HG02938 (cell line): Measurements from ENCODE around the gene TSC1.

ENCODE experiments used
- ATAC-seq: cut with Tn5 transposase; IDR thresholded peaks from one replicate; pipeline ENCODE4 v1.9.1; 2021; ENCODE audit warnings: mild to moderate bottlenecking, moderate library complexity; ENCODE audit not compliant: unreplicated experiment

The TSC1 gene

GRCh38 chr9:132894862-132895835, 49.3 kb downstream of the TSC1 start:
- no peak for ATAC-seq

- ATAC-seq: no peak
Measured at GRCh38 chr9:132894346-132894745, 50.1 kb downstream of the TSC1 start.

DNA sequence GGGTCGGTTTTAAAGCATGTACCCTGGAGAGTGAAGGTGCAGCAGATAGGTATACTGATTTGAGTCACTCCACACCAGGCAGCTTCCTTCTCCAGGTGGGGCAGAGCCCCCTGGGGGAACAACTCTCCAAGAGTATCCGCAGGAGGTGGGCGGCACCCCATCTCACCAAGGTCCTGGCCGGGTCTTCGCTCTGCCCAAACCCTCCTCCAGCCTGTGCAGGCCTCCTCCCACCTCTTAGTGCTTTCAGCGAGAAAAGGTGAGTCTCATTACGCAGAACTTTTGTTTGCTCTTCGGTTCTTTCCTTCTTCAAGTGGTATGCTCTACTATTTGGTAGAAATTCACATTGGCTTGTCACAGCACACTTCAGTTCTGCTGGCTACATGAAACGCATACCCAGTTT, 52.0 kb downstream of the TSC1 start:
- ATAC-seq: no peak

DNA sequence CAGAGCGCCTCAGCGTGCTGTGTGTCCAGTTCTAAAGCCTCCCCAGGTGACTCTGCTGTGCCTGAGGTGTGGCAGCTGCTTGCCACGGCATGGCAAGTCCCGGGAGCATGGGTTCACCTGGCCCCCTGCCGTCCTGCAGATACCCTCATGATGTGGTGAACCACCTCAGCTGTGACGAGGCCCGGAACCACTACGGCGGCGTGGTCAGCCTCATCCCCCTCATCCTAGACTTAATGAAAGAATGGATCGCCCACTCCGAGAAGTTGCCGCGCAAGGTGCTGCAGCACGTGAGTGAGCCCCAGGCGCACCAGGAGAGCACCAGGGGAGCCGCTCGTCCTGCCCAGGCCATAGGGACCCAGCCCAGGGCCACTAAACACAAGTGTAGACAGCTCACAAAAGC, 56.3 kb downstream of the TSC1 start:
- no peak for ATAC-seq

DNA sequence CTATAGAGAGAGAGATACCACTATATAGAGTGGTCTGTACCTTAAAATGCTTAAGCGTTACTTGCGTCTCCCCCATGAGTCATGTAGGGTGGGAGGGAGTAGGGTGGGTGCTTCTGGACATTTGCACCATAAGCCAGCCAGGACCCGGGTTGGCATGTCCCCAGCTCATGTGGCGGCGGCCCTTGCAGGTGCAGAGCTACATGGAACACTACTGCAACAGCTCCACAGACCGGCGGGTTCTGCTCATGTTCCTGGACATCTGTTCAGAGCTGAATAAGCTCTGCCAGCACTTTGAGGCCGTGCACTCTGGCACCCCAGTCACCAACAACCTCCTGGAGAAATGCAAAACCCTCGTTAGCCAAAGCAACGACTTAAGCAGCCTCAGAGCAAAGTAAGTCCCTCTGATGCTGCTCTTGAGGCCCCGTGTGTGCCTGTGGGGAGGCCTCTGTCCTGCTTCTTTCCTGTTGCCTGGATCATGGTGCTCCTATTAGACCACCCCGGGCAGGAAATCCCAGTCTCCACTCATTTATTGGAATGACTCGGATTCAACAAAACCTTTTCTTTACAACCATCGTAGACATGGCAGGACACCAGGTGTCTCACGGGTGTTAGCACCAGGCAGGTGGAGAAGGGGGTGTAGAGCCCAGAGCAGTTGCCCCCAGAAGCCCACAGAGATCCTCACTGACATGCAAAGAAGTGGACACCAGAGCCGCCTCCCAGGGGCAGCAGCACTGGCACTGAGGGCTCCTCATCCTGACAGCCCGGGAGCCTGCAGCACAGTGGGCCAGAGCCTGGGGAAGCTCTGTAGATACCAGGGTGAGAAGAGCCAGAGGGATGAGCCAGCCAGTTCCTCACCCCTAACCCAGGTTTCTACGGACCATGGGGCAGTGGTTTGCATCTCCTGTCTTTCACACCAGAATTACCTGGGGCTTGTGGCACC, 57.0 kb downstream of the TSC1 start:
- ATAC-seq: no peak

GRCh38 chr9:132886334-132886725, 58.1 kb downstream of the TSC1 start:
- ATAC-seq: no peak

DNA sequence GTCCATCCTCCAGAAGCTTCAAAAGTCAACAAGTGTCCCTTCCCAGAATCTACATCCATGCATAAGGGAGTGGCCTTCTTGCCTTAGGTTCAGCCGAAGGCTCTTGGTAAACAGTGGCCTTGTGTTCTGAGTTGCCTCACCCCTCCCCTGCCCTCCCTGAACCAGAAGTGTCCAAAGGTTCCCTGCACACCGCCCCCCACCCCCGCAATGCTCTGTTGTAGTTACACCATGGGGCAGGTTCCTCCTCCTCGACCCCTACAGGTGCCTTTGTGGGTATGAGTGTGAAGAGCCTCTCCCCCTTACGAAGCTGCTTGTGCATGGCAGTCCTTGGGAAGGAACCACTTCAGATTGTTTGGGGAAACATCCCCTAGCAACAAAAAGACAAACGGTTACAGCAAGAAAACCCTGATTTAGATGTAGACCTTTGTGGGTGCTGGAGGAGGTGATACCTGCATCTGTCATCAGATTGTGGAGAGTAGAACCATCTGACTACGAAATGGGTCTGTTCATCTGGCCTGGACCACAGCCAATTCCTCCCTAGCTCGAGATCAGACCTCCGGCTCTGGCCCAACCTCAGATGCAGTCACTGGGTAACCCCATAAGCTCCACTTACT, 58.6 kb downstream of the TSC1 start:
- ATAC-seq: no peak

DNA sequence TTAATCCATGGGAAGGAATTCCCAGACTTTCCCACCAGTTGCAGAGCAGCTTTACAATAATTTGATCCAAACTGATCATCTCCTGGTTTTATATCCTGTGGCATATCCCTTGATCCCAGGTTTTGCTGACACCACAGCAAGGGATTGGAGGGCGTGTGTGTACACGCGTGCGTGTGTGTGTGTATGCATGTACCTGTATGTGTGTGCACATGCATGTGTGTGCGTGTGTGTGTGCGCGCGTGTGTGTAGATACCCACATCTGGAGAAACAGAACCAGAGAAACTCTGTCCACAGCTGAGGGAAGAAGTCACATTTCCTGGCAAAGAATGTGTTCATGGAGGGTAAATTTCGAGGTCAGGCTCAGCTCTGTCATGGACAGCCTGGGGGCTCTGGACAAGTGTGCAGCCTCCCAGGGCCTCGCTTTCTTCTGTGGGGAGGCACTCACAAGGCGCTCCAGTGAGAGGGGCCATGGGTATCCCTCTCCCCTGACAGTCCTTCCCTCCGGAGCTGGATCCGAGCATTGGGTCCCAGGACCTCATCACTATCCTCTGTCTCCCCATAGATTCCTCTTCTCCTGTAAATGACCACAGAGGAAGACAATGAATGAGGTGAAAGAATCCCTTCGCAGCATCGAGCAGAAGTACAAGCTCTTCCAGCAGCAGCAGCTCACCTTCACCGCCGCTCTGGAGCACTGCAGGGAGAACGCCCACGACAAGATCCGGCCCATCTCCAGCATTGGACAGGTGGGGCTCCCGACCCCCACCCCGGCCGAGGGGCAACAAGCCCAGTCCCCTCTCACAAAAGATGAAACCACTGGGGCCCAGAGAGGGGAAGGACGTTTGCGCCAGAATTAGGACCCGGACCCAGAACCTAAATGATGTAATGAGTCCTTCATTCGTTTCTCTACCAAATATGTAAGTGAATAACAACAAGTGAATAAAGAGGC, 60.8 kb downstream of the TSC1 start:
- ATAC-seq: no peak

DNA sequence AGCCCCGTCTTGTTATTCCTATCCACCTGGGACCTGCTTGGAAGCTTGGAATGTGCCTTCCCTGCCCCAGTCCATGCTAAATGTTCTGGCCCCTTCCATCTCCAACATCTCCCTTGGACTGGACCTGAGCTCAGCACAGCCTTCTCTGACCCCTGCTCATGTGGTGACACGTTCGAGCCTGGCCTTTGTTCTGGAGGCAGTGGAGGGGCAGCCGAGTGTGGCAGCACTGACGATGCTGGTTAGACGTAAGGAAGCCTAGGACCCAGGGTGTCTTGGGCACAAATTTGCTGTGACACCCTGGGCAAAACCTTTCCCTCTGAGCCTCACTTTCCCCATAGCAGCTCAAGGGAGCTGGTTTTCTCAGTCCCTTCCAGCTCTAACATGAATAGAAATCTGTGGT, 61.8 kb downstream of the TSC1 start:
- no peak for ATAC-seq

DNA sequence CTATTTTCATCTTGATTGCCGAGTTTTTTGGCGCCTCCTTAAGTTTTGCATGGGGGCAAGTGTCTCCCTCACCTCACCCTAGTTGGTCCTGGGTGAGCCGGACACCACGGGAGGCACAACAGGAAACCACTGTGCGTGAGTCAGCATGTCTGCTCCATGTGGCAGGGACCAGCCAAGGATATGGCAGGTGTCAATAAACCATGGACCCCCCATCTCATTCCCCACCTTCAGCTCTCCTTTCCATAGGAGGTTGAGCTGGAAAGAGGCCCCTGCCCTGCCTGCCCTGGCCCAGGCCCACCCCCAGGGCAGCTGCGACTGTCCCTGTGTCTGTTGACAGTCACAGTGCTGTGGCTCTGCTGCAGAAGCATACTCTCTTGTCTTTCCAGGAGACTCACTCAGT, 62.6 kb downstream of the TSC1 start:
- ATAC-seq: no peak

DNA sequence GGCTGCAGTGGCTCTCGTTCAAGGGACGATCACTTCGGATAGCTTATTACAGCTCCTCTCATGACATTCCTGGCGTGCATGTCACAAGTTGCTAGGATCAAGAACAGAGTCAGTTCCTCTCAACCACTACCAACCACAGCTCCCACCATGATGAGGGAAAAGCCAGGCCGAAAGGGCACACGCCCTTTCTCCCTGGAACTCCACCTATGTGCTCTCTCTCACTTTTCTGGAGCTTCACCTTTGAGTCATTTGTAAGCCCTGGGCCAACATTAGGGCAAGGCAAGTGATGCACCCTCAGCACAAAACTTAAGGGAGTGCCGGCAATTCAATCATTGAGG, 64.1 kb downstream of the TSC1 start:
- no peak for ATAC-seq

DNA sequence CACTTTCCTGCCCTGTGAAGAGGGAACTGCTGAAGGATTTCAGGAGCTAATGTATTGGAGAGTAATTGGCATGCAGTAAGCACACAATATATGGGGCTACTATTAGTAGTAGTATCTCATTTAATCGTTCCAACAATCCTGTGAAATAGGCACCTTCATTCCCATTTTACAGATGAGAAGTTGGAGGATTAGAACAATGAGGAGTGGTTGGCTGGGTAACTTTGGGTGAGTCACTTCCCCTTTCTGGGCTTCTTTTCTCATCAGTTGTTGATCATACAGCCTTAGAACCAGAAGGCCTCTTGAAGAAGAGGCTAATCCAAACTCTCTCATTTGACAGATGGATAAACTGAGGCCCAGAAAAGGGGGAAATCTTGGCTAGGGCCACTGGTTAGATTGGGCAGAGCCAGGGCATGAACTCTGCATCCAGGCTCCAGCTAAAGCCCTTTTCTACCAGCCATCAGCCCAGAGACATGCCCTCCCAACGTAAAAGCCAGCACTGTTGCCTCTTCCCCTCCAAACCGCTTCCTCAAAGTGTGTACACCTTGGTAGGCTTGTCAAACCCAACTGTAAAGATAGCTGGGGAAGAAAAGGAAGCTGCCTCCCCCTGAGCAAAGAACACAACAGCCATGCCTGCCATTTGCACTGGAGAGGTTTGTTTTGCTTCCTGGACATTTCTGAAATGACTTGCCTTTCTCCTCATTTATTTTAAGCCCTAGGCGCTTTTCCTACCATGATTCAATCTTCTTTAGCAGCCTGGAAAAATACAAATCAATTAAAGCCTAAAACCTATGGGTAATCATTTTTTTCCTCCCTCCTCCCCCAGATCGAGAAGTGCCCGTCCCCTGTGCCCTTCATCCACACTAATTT, 64.7 kb downstream of the TSC1 start:
- ATAC-seq: no peak

DNA sequence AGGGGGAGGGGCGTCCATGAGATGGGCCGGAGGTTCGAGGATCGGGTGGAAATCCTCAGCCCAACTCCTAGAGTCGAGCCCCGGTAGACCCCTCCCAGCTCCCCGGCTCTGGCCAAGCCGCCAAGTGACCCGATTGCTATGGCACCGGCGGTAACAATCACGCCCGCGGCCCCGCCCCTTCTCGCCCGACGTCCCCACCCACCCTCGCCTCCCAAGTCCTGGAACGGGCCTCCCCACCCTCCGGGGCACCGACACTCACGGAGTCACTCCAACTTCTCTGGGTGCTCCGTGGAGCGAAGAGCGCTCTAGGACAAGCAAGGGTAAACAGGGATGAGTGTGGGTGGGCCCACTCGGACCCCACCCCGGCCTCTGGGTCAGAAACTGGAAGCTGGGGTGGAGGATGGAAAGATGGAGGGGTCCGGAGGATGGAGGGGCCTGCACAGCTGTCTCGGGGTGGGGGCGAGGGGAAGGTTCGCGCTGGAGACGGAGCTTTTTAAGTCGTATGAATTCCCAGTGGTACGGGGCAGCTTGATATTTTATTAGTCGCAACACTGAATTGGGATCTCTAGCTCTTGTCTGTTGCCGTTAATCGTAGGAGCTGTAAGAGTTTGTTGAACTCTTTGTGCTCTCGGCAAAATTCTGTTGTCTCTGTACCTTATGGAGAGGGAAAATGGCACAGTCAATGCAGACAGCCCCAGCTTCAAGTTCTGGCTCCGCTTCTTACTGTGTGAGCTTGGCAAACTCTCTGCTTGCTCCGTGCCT, 65.5 kb downstream of the TSC1 start, which contains the start of gene SPACA9:
Gene SPACA9, plus strand, starts transcription at position 204 of the 762 bp plus-strand sequence. CDS start 5,050 bp downstream, outside the sequence.
- no peak for ATAC-seq

GRCh38 chr9:132877824-132878694, 66.4 kb downstream of the TSC1 start, which contains the start of gene AK8:
TSS of gene AK8 (minus strand) at chr9:132878284. CDS start at chr9:132878255, 29 bp downstream.
- peak; percentile 66 for ATAC-seq

DNA sequence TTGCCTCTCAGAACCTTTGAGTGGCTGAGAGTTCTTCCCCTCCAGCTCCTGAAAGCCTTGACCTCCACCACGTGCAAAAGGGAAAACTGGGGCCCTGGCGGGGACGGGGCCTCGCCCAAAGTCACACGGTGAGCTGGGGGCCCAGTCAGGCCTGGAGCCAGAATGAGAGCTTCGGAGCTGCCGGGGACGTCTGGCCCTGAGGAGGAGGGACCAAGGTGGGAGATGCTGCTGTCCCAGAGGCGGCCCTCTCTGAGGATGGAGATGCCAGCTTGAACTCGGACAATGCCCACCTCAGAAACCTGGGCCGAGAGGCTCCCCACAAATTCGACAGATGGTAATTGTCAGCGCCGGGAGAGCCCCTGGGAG, 67.0 kb downstream of the TSC1 start:
- ATAC-seq: no peak

DNA sequence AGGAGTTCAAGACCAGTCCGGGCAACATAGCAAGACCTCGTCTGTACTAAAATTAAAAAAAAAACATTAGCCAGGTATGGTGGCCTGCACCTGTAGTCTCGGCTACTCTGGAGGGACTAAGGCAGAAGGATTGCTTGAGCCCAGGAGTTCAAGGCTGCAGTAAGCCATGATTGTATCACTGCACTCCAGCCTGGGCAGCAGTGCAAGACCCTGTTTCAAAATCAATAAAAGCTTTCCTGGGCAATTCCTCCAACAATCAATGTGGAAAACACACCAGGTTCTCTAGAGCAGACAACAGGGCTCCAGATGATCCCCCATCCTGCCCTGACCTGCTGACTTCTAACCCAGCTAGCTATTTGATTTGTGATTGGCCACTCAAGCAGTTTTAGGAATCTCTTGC, 67.6 kb downstream of the TSC1 start:
- no peak for ATAC-seq

- no peak for ATAC-seq
Measured at GRCh38 chr9:132875159-132875558, 69.3 kb downstream of the TSC1 start.
